MCF 10A (cell line): ENCODE measurements around the gene SOS2. TPM values are rescaled to one million over a fixed set of nuclear protein-coding genes. Genes with fewer than 3 reads are reported as not detected.

Experiments
- BruUV-seq: library from RNA; stranded (reverse); fragments of 400-500 nt; replicated peaks from 2 replicates; lab custom pipeline; 2021; lab: Mats Ljungman, UMichigan
- CTCF ChIA-PET: fragments of 300-600 bp; sonication (Branson Sonifier 250); formaldehyde crosslinking; extraction: SDS; loops from one replicate; lab custom pipeline; 2021; ENCODE audit warnings: antibody characterized with exemption, inconsistent platforms; lab: Yijun Ruan, JAX
- POLR2A ChIA-PET: fragments of 300-600, 350-650 bp; sonication (Branson Sonifier 250); formaldehyde crosslinking; extraction: SDS; loops from one replicate; lab custom pipeline; 2020; ENCODE audit warnings: antibody characterized with exemption, inconsistent platforms; lab: Yijun Ruan, JAX
- DNase-seq: peaks from one replicate; pipeline ENCODE4 v3.0.0-alpha.2; 2018; ENCODE audit not compliant: unreplicated experiment
- H3K27ac Mint-ChIP-seq: one replicate; pipeline ENCODE4 v1.8.0; 2022; ENCODE audit warnings: mild to moderate bottlenecking, low read depth, mixed read lengths; ENCODE audit not compliant: unreplicated experiment
- H3K27me3 Mint-ChIP-seq: one replicate; pipeline ENCODE4 v1.8.0; 2022; ENCODE audit warnings: mixed read lengths; ENCODE audit not compliant: insufficient read depth, unreplicated experiment
- H3K36me3 Mint-ChIP-seq: one replicate; pipeline ENCODE4 v1.8.0; 2022; ENCODE audit warnings: mild to moderate bottlenecking, moderate library complexity, mixed read lengths; ENCODE audit not compliant: insufficient read depth, unreplicated experiment
- H3K4me1 Mint-ChIP-seq: one replicate; pipeline ENCODE4 v1.8.0; 2022; ENCODE audit warnings: mixed read lengths; ENCODE audit not compliant: insufficient read depth, unreplicated experiment
- H3K4me3 Mint-ChIP-seq: one replicate; pipeline ENCODE4 v1.8.0; 2022; ENCODE audit warnings: mild to moderate bottlenecking, moderate library complexity, mixed read lengths; ENCODE audit not compliant: unreplicated experiment
- H3K9me3 Mint-ChIP-seq: one replicate; pipeline ENCODE4 v1.8.0; 2022; ENCODE audit warnings: mixed read lengths; ENCODE audit not compliant: unreplicated experiment
- CTCF ChIP-seq: fragments of 200-600 bp; IDR thresholded peaks from one replicate; pipeline ENCODE4 v1.8.0; 2022; ENCODE audit warnings: antibody characterized with exemption, mild to moderate bottlenecking; ENCODE audit not compliant: unreplicated experiment
- intact Hi-C: fragments of 100-400 bp; cut with micrococcal nuclease; formaldehyde crosslinking; loops from 2 replicates; pipeline ENCODE4 v1.14.1; 2022
- total RNA-seq: library from RNA; stranded (reverse); gene quantifications from 2 replicates; pipeline ENCODE4 v1.2.3, GENCODE V29; 2022

The SOS2 gene
- total RNA-seq, 1 experiment from 2014 or later: 19.0 TPM

DNA sequence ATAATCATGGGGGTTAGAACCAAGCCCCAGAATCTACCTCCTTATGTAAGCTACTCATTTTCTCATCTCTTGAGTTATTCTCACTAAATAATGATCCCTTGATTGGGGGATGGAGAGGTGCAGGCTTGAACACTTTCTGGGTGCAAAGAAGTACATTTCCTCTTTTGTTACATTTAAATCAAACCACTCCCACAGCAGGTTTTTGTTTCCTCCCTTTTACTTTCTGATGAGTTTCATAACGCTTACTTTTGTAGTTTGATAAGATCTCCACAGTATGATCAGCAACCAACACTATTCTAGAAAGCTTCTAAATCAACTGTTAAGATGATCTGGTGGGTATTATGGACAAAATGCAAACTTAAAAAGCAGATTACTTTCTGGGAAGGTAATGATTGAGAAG is 135.5 kb downstream of the SOS2 start:
- H3K27ac Mint-ChIP-seq: no peak overlapping the region
- POLR2A ChIA-PET: interaction anchor here (0.7 to 1.1 kb wide), 6 partner anchors 9 to 235 kb away, joined by 3 to 5 read pairs (median 4); partner anchors contain the start of gene VCPKMT
- peaks cover 6% of the 10 kb centered on the region for H3K36me3 Mint-ChIP-seq
- intact Hi-C loops: loop anchor here (5.0 kb wide), 1 partner anchor 94 kb away; no protein-coding TSS in a partner anchor
- no peak overlapping the region for H3K4me3 Mint-ChIP-seq
- CTCF ChIA-PET: interaction anchor here (1.0 to 7.3 kb wide), 5 partner anchors 9 to 243 kb away, joined by 3 to 44 read pairs (median 6); partner anchors contain the start of gene NEMF
- H3K9me3 Mint-ChIP-seq: no peaks in the 10 kb centered on the region
- no peaks in the 10 kb centered on the region for H3K27me3 Mint-ChIP-seq
- no TSS peak for BruUV-seq
- H3K4me1 Mint-ChIP-seq: peaks cover 11% of the 10 kb centered on the region
- no peak for TF ChIP-seq CTCF
- no peak for DNase-seq

DNA sequence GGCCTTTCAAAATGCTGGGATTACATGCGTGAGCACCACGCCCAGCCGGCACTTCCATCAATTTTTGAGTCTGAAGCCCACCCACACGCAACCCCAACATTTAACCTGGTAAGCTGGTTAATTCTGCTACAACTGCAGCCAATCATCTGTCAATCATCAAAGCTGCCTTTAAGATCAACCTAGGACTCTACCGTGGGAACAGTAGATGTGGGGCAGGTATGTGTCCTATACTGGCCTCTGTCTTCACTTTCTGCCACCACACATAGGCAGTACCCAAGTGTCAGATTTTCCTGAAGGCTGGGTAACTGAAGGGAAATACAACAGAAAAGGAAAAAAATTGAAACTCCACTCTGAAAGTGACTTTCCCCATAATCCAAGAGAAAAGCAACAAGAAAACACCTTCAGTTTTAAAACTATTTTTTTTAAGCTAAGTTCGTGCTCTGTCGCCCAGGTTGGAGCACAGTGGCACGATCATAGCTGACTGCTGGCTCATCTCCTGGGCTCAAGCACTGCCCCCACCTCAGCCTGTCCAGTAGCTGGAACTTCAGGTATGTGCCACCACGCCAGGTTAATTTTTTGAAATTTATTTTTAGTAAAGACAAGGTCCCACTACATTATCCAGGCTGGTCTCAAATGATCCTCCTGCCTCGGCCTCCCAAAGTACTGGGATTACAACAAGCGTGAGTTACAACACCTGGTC is 137.2 kb downstream of the SOS2 start:
- Mint-ChIP-seq H3K27ac (no peak overlapping the region), H3K36me3 (peaks cover 6% of the 10 kb centered on the region), H3K27me3 (no peaks in the 10 kb centered on the region), H3K9me3 (no peaks in the 10 kb centered on the region), H3K4me3 (no peak overlapping the region), H3K4me1 (peaks cover 3% of the 10 kb centered on the region)
- CTCF ChIA-PET: interaction anchor here (0.6 to 8.5 kb wide), 4 partner anchors 12 to 763 kb away, joined by 3 to 57 read pairs (median 4); no protein-coding TSS in a partner anchor
- no peak for TF ChIP-seq CTCF
- DNase-seq: no peak
- intact Hi-C loops: no loop called here
- no TSS peak for BruUV-seq
- POLR2A ChIA-PET: interaction anchor here (0.7 to 1.5 kb wide), 6 partner anchors 12 to 232 kb away, joined by 3 to 9 read pairs (median 4); no protein-coding TSS in a partner anchor

- TF ChIP-seq CTCF: no peak
- Mint-ChIP-seq H3K36me3 (peaks cover 6% of the 10 kb centered on the region), H3K4me3 (no peak overlapping the region), H3K4me1 (no peaks in the 10 kb centered on the region), H3K9me3 (no peaks in the 10 kb centered on the region), H3K27ac (no peak overlapping the region), H3K27me3 (no peaks in the 10 kb centered on the region)
- POLR2A ChIA-PET: interaction anchor here (0.9 to 1.5 kb wide), 5 partner anchors 12 to 231 kb away, joined by 3 to 9 read pairs (median 3); no protein-coding TSS in a partner anchor
- CTCF ChIA-PET: interaction anchor here (0.5 to 8.5 kb wide), 6 partner anchors 11 to 763 kb away, joined by 3 to 57 read pairs (median 3); no protein-coding TSS in a partner anchor
- intact Hi-C loops: no loop called here
- BruUV-seq: no TSS peak
- DNase-seq: no peak
Observed at GRCh38 chr14:50093496-50093895, 137.9 kb downstream of the SOS2 start.

DNA sequence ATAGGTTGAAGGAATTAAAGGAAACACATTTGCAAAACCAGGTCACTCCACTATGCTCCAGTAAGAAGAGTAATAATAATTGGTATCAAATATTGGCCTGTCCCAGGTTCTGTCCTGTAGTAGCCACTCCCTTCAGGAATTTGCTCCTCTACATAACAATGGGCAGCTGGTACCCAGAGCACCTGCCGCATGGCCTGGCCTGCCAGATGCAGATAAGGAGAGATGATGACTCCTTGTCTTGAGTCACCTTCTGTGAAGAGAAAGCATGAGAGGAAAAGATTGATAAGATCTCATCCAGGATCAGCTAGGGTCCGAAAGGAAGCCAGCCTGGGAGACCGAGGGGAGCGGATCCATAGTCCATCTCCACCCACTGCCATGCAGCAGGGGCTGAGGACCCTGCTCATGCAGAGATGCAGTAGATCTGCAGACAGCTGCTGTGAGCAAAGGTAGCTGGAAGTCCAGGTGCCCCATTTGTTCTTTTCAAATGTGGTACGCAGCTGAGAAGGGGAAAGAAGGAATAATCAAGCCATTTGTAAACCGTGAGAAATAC is 139.3 kb downstream of the SOS2 start:
- Mint-ChIP-seq H3K4me3 (no peak overlapping the region), H3K27me3 (no peaks in the 10 kb centered on the region), H3K4me1 (no peaks in the 10 kb centered on the region), H3K27ac (no peak overlapping the region), H3K9me3 (no peaks in the 10 kb centered on the region), H3K36me3 (peaks cover 6% of the 10 kb centered on the region)
- intact Hi-C loops: no loop called here
- no peak for TF ChIP-seq CTCF
- BruUV-seq: no TSS peak
- DNase-seq: no peak
- ChIA-PET POLR2A (interaction anchor here (1.0 to 2.2 kb wide), 3 partner anchors 10 to 229 kb away, joined by 3 to 8 read pairs (median 4); no protein-coding TSS in a partner anchor), CTCF (interaction anchor here (1.2 to 8.5 kb wide), 3 partner anchors 13 to 240 kb away, joined by 4 to 57 read pairs (median 9); partner anchors contain the start of gene NEMF)
